Muscle of leg (tissue), 16 donors: ENCODE measurements around the gene CLDN1. TPM values are rescaled to one million over a fixed set of nuclear protein-coding genes. Genes with fewer than 3 reads are reported as not detected.
A peak's percentile ranks its signal among the peaks of the same experiment; 100 is the strongest.

Source experiments
- DNase-seq: peaks from one replicate; pipeline ENCODE4 v3.0.0; 2013
- H3K27ac ChIP-seq: one replicate; pipeline ENCODE4 v1.5.1; 2013; ENCODE audit warnings: mild to moderate bottlenecking, low read length, control low read depth
- H3K27me3 ChIP-seq: one replicate; pipeline ENCODE4 v1.6.1; 2013; ENCODE audit warnings: low read length; ENCODE audit not compliant: control insufficient read depth, insufficient read depth
- H3K36me3 ChIP-seq: one replicate; pipeline ENCODE4 v1.6.1; 2013; ENCODE audit warnings: low read length; ENCODE audit not compliant: control insufficient read depth, insufficient read depth
- H3K4me1 ChIP-seq: one replicate; pipeline ENCODE4 v1.6.1; 2013; ENCODE audit warnings: low read length; ENCODE audit not compliant: control insufficient read depth, insufficient read depth
- H3K4me3 ChIP-seq: one replicate; pipeline ENCODE4 v1.5.1; 2013; ENCODE audit warnings: low read length, control low read depth
- H3K9me3 ChIP-seq: replicated peaks from 2 replicates; pipeline ENCODE4 v1.6.1; 2013; ENCODE audit warnings: low read depth, low read length; ENCODE audit not compliant: control insufficient read depth
- whole genome bisulfite sequencing: methylation state at CpG from one replicate; pipeline ENCODE4 v1.1.5; 2013; ENCODE audit warnings: missing lambda C conversion rate; ENCODE audit not compliant: insufficient coverage; 5-methylcytosine and 5-hydroxymethylcytosine counted together
- long read RNA-seq, 11 donors: transcript quantifications; one replicate each; lab custom pipeline, GENCODE V29; 2026
- polyA plus RNA-seq, 8 donors: library from polyadenylated mRNA; unstranded; fragments of 120-200 nt; gene quantifications; one replicate each; pipeline versions ENCODE4 v1.2.1 to v1.2.3, GENCODE V29; 2013; ENCODE audit warnings: inconsistent platforms in 1 of 8, low replicate concordance in 1 of 8; ENCODE audit not compliant: insufficient read length in 8 of 8, insufficient read depth in 1 of 8
- total RNA-seq: library from RNA; stranded (reverse); fragments of 120-200 nt; gene quantifications from one replicate; pipeline ENCODE4 v1.2.4, GENCODE V29; 2013

The CLDN1 gene
- total RNA-seq (2.1 TPM), polyA plus RNA-seq (10 to 100 TPM in 1 of 8 donors, 1 to 10 TPM in 7; 2.1 to 12.3 (median 3.8) TPM)
- long read RNA-seq, donor 1, partial matches to known transcripts = 0 of 1 reads
- long read RNA-seq, donor 1, other reads (novel, unspliced or antisense) = 0 of 1 reads
- long read RNA-seq, donor 2, partial matches to known transcripts = 0 of 2 reads
- long read RNA-seq, donor 2, other reads (novel, unspliced or antisense) = 0 of 2 reads
- long read RNA-seq, donor 3 = 0 reads
- long read RNA-seq, donor 4 = 0 reads
- long read RNA-seq, donor 5, partial matches to known transcripts = 0 of 2 reads
- long read RNA-seq, donor 5, other reads (novel, unspliced or antisense) = 0 of 2 reads
- long read RNA-seq, donor 6 = 0 reads
- long read RNA-seq, donor 7, partial matches to known transcripts = 0 of 4 reads
- long read RNA-seq, donor 7, other reads (novel, unspliced or antisense) = 0 of 4 reads
- long read RNA-seq, donor 8, partial matches to known transcripts = 0 of 4 reads
- long read RNA-seq, donor 8, other reads (novel, unspliced or antisense) = 0 of 4 reads
- long read RNA-seq, donor 9, partial matches to known transcripts = 0 of 2 reads
- long read RNA-seq, donor 9, other reads (novel, unspliced or antisense) = 0 of 2 reads
- long read RNA-seq, donor 10, partial matches to known transcripts = 0 of 1 reads
- long read RNA-seq, donor 10, other reads (novel, unspliced or antisense) = 0 of 1 reads
- long read RNA-seq, donor 11 = 0 reads

GRCh38 chr3:190321789-190322603 lies at the start of gene CLDN1:
Gene CLDN1 (minus strand): TSS chr3:190322446. CDS start chr3:190322206, 240 bp downstream.
- Histone ChIP-seq H3K27ac (no peak within 1 kb of the TSS), H3K27me3 (peaks cover 12% of the 10 kb centered on the region), H3K4me3 (peak within 1 kb of the TSS; percentile 56), H3K9me3 (no peaks in the 10 kb centered on the region), H3K36me3 (no peaks in the 10 kb centered on the region), H3K4me1 (peaks cover 13% of the 10 kb centered on the region)
- WGBS = 2% methylated on average over 62 of the region's 64 CpGs
- DNase-seq = peak; percentile 86

GRCh38 chr3:190371152-190371551 lies 48.9 kb upstream of the CLDN1 start:
- H3K27me3 ChIP-seq = no peaks in the 10 kb centered on the region
- no peak overlapping the region for H3K27ac ChIP-seq
- H3K36me3 ChIP-seq = no peaks in the 10 kb centered on the region
- H3K4me1 ChIP-seq = no peaks in the 10 kb centered on the region
- DNase-seq = no peak
- no CpG with 5 or more reads among the region's 2 CpGs for WGBS
- no peak overlapping the region for H3K4me3 ChIP-seq
- H3K9me3 ChIP-seq = no peaks in the 10 kb centered on the region

GRCh38 chr3:190370369-190370768 lies 48.1 kb upstream of the CLDN1 start:
- Histone ChIP-seq H3K27ac (no peak overlapping the region), H3K9me3 (no peaks in the 10 kb centered on the region), H3K4me1 (no peaks in the 10 kb centered on the region), H3K27me3 (no peaks in the 10 kb centered on the region), H3K36me3 (no peaks in the 10 kb centered on the region), H3K4me3 (no peak overlapping the region)
- WGBS = 100% methylated on average over 1 of the region's 2 CpGs
- no peak for DNase-seq

GRCh38 chr3:190369668-190370295 lies 47.5 kb upstream of the CLDN1 start:
- Histone ChIP-seq H3K9me3 (no peaks in the 10 kb centered on the region), H3K27ac (no peak overlapping the region), H3K27me3 (no peaks in the 10 kb centered on the region), H3K36me3 (no peaks in the 10 kb centered on the region), H3K4me3 (no peak overlapping the region), H3K4me1 (no peaks in the 10 kb centered on the region)
- WGBS = 0% methylated on average over 1 of the region's 5 CpGs
- no peak for DNase-seq

GRCh38 chr3:190368881-190369280 lies 46.6 kb upstream of the CLDN1 start:
- no peaks in the 10 kb centered on the region for H3K36me3 ChIP-seq
- H3K27ac ChIP-seq = no peak overlapping the region
- H3K4me1 ChIP-seq = no peaks in the 10 kb centered on the region
- no peaks in the 10 kb centered on the region for H3K27me3 ChIP-seq
- H3K4me3 ChIP-seq = no peak overlapping the region
- DNase-seq = no peak
- H3K9me3 ChIP-seq = no peaks in the 10 kb centered on the region

GRCh38 chr3:190366133-190366532 lies 43.9 kb upstream of the CLDN1 start:
- Histone ChIP-seq H3K4me1 (no peaks in the 10 kb centered on the region), H3K9me3 (no peaks in the 10 kb centered on the region), H3K27ac (no peak overlapping the region), H3K4me3 (no peak overlapping the region), H3K27me3 (no peaks in the 10 kb centered on the region), H3K36me3 (no peaks in the 10 kb centered on the region)
- WGBS = no CpG with 5 or more reads among the region's 2 CpGs
- no peak for DNase-seq

- no peak for DNase-seq
- 76% methylated on average over 3 of the region's 9 CpGs for WGBS
- H3K27ac ChIP-seq = no peak overlapping the region
- H3K36me3 ChIP-seq = no peaks in the 10 kb centered on the region
- no peaks in the 10 kb centered on the region for H3K27me3 ChIP-seq
- H3K9me3 ChIP-seq = no peaks in the 10 kb centered on the region
- H3K4me3 ChIP-seq = no peak overlapping the region
- no peaks in the 10 kb centered on the region for H3K4me1 ChIP-seq
These were observed 40.0 kb upstream of the CLDN1 start for GRCh38 chr3:190362258-190362657.

GRCh38 chr3:190361791-190362190 lies 39.5 kb upstream of the CLDN1 start:
- Histone ChIP-seq H3K27me3 (no peaks in the 10 kb centered on the region), H3K4me1 (no peaks in the 10 kb centered on the region), H3K27ac (no peak overlapping the region), H3K36me3 (no peaks in the 10 kb centered on the region), H3K4me3 (no peak overlapping the region), H3K9me3 (no peaks in the 10 kb centered on the region)
- WGBS = 100% methylated on average over 1 of the region's 1 CpG
- DNase-seq = no peak

- Histone ChIP-seq H3K27me3 (no peaks in the 10 kb centered on the region), H3K36me3 (no peaks in the 10 kb centered on the region), H3K9me3 (no peaks in the 10 kb centered on the region), H3K27ac (no peak overlapping the region), H3K4me3 (no peak overlapping the region), H3K4me1 (no peaks in the 10 kb centered on the region)
- no peak for DNase-seq
- no CpG with 5 or more reads among the region's 2 CpGs for WGBS
These were observed 38.0 kb upstream of the CLDN1 start for GRCh38 chr3:190360228-190360627.
